Endothelial cell (in vitro differentiated cells): ENCODE data around the gene ZNF576. TPM values are rescaled to one million over a fixed set of nuclear protein-coding genes. Genes with fewer than 3 reads are reported as not detected.
A peak's percentile ranks its signal among the peaks of the same experiment; 100 is the strongest.

Source experiments
- DNase-seq: peaks from one replicate; pipeline ENCODE4 v3.0.0; 2021; ENCODE audit warnings: low spot score
- H3K27ac Mint-ChIP-seq: one replicate; pipeline ENCODE4 v1.8.0; 2021; ENCODE audit warnings: mixed read lengths, inconsistent platforms; ENCODE audit not compliant: unreplicated experiment
- H3K27me3 Mint-ChIP-seq: one replicate; pipeline ENCODE4 v1.8.0; 2021; ENCODE audit warnings: mild to moderate bottlenecking, moderate library complexity, mixed read lengths, inconsistent platforms; ENCODE audit not compliant: unreplicated experiment
- H3K36me3 Mint-ChIP-seq: one replicate; pipeline ENCODE4 v1.8.0; 2021; ENCODE audit warnings: mild to moderate bottlenecking, low read depth, mixed read lengths, inconsistent platforms; ENCODE audit not compliant: unreplicated experiment
- H3K4me1 Mint-ChIP-seq: one replicate; pipeline ENCODE4 v1.8.0; 2021; ENCODE audit warnings: mild to moderate bottlenecking, mixed read lengths, inconsistent platforms; ENCODE audit not compliant: unreplicated experiment
- H3K4me3 Mint-ChIP-seq: one replicate; pipeline ENCODE4 v1.8.0; 2021; ENCODE audit warnings: mild to moderate bottlenecking, mixed read lengths, inconsistent platforms; ENCODE audit not compliant: unreplicated experiment
- H3K9me3 Mint-ChIP-seq: one replicate; pipeline ENCODE4 v1.8.0; 2021; ENCODE audit warnings: mixed read lengths, inconsistent platforms; ENCODE audit not compliant: unreplicated experiment
- CTCF ChIP-seq: fragments of 200-600 bp; sonication (generic); IDR thresholded peaks from one replicate; pipeline ENCODE4 v1.5.0; 2021; ENCODE audit warnings: antibody characterized with exemption; ENCODE audit not compliant: unreplicated experiment
- total RNA-seq: library from RNA; stranded (reverse); fragmentation: NEBNext Ultra II Directional; extraction: Animal tissue kit (Norgen Biotek cat#: 25700); gene quantifications from one replicate; pipeline ENCODE4 v1.2.1, GENCODE V29; 2021; ENCODE audit not compliant: unreplicated experiment

ZNF576 gene
- total RNA-seq, 1 donor from 2014 or later = 10.7 TPM

GRCh38 chr19:43620061-43621001 is 23.9 kb downstream of the ZNF576 start:
- no peak for DNase-seq
- peak overlapping the region; percentile 94 for H3K4me3 Mint-ChIP-seq

GRCh38 chr19:43622070-43622469 is 25.7 kb downstream of the ZNF576 start:
- DNase-seq = no peak
- peaks cover 12% of the 10 kb centered on the region for H3K36me3 Mint-ChIP-seq
- H3K4me1 Mint-ChIP-seq = peaks cover 6% of the 10 kb centered on the region
- no peak overlapping the region for H3K27ac Mint-ChIP-seq
- H3K9me3 Mint-ChIP-seq = no peaks in the 10 kb centered on the region
- TF ChIP-seq CTCF = no peak
- no peak overlapping the region for H3K4me3 Mint-ChIP-seq
- peaks cover 10% of the 10 kb centered on the region for H3K27me3 Mint-ChIP-seq

More at GRCh38 chr19:43620061-43621001, 23.9 kb downstream of the ZNF576 start:
- Mint-ChIP-seq H3K4me1 (peaks cover 13% of the 10 kb centered on the region), H3K27ac (peak overlapping the region; percentile 89), H3K9me3 (no peaks in the 10 kb centered on the region), H3K36me3 (peaks cover 12% of the 10 kb centered on the region), H3K27me3 (peaks cover 10% of the 10 kb centered on the region)
- no peak for TF ChIP-seq CTCF

GRCh38 chr19:43622956-43623355 is 26.6 kb downstream of the ZNF576 start:
- Mint-ChIP-seq H3K4me3 (no peak overlapping the region), H3K36me3 (peaks cover 12% of the 10 kb centered on the region), H3K9me3 (no peaks in the 10 kb centered on the region), H3K27ac (no peak overlapping the region), H3K4me1 (peaks cover 9% of the 10 kb centered on the region), H3K27me3 (peaks cover 10% of the 10 kb centered on the region)
- TF ChIP-seq CTCF = no peak
- DNase-seq = no peak

- peaks cover 9% of the 10 kb centered on the region for H3K27me3 Mint-ChIP-seq
- H3K4me1 Mint-ChIP-seq = peaks cover 9% of the 10 kb centered on the region
- no peak overlapping the region for H3K4me3 Mint-ChIP-seq
- no peak for TF ChIP-seq CTCF
- peaks cover 12% of the 10 kb centered on the region for H3K36me3 Mint-ChIP-seq
- H3K27ac Mint-ChIP-seq = no peak overlapping the region
- no peak for DNase-seq
- no peaks in the 10 kb centered on the region for H3K9me3 Mint-ChIP-seq
Measured at GRCh38 chr19:43623889-43624670, 27.7 kb downstream of the ZNF576 start.

- peaks cover 12% of the 10 kb centered on the region for H3K36me3 Mint-ChIP-seq
- H3K4me1 Mint-ChIP-seq = peaks cover 8% of the 10 kb centered on the region
- H3K9me3 Mint-ChIP-seq = no peaks in the 10 kb centered on the region
- no peak for TF ChIP-seq CTCF
- DNase-seq = peak; percentile 88
- H3K27ac Mint-ChIP-seq = no peak overlapping the region
- no peak overlapping the region for H3K4me3 Mint-ChIP-seq
- H3K27me3 Mint-ChIP-seq = peaks cover 6% of the 10 kb centered on the region
Measured at GRCh38 chr19:43624933-43625332, 28.5 kb downstream of the ZNF576 start.
